HG02970 (cell line): ENCODE data around the gene GALR1.
"Not testable (repeated sequence)": the region's sequence is repeated elsewhere in the genome, so short reads cannot be mapped to it uniquely, and the experiment has no call there.

Experiments
- ATAC-seq: cut with Tn5 transposase; IDR thresholded peaks from one replicate; pipeline ENCODE4 v1.9.1; 2021; ENCODE audit warnings: mild to moderate bottlenecking, moderate library complexity, moderate number of reproducible peaks; ENCODE audit not compliant: unreplicated experiment, low FRiP score

The GALR1 gene, protein sequence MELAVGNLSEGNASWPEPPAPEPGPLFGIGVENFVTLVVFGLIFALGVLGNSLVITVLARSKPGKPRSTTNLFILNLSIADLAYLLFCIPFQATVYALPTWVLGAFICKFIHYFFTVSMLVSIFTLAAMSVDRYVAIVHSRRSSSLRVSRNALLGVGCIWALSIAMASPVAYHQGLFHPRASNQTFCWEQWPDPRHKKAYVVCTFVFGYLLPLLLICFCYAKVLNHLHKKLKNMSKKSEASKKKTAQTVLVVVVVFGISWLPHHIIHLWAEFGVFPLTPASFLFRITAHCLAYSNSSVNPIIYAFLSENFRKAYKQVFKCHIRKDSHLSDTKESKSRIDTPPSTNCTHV

DNA sequence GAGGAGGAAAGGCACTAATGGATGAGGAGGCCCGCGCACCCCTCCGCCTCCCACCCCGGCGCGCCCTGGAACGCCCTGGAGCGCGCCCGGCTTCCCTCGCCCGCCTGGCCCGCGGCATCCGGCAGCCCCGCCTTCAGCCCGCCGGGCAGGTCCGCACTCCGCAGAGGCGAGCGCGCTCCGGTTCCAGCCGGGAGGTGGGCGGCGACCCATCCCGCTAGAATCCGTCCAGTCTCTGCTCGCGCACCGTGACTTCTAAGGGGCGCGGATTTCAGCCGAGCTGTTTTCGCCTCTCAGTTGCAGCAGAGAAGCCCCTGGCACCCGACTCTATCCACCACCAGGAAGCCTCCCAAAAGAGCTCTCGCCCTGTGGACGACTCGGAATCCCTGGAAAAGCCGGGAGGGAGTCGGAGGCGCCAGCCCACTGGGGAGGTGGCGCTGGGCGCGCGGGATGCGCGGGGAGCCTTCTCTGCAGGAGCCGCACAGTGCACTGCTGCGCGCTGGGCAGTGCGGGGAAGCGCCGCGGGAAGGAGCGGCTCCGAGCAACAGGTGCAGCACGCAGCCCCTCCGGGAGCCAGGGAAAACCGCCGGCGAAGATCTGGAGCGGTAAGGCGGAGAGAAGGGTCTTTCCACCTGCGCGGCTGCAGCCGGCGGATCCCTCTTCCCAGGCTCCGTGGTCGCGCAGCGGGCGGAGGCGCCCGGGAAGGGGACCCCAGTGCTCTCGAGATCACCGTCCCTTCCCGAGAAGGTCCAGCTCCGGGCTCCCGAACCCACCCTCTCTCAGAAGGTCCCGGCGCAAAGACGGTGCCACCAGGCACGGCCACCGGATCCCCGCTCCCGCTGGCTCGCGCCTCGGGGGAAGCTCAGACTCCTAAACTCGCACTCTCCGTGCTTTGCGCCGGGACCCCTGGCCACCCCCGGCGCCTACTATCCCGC lies at the start of gene GALR1:
TSS of gene GALR1 (plus strand) at position 280 of the 932 bp plus-strand sequence. CDS start 701 bp downstream, outside the sequence.
- ATAC-seq, result no peak

DNA sequence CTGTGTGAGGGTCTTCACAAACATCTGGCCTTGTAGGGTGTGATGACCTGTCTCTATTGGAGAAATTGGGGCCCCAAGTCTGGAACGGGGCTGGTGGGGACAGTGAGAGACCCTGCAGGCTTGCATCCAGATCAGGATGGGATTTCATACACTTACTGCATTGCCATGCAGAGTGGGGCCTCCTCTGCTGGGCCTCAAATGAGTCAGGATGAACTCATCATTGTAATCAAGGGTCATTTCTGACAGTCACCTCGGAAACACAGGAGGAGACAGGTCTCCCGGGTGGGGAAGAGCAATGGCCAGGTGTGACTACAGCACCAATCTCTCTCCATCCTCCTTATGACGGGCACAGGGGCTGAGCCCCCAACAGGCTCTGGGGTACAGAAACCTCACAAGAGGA lies 48.1 kb upstream of the GALR1 start:
- ATAC-seq, result no peak

DNA sequence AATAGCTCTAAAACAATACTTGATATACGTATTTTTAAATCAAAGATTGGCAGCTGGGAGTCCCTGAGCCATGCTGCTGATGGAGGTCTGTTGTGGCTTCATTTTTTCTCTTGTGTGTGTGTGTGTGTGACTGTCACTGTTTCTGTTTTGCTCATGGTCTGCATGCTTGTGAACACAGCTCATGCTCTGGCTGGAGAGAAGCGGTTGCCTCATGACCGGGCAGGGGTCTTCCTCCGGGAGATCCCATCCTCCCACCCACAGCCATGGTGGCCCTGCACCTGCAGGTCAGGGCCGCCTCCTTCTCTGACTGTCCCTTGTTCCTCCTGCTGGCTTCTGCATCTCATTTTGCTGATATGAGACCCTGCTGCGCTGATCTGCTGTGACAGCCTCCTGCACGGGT lies 47.3 kb upstream of the GALR1 start:
- no peak for ATAC-seq

DNA sequence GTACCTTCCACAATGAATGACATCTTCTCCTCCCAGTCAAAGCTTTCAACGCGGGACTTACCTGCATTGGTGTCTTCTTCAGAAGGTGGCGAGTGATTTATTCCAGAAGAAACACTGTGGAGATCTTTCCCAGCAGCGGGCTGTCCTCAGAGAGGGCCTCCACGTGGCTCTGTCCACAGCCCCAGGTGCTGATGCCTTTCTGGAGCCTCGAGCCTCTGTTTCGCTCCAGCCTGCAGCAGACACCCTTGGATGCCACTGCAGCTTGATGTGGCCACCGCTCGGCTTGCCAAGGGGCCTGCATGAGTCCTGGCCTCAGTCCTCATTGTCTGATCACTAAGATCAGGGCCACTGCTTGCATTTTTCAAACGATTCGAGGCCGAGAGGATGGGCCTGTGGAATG lies 46.6 kb upstream of the GALR1 start:
- no peak for ATAC-seq

DNA sequence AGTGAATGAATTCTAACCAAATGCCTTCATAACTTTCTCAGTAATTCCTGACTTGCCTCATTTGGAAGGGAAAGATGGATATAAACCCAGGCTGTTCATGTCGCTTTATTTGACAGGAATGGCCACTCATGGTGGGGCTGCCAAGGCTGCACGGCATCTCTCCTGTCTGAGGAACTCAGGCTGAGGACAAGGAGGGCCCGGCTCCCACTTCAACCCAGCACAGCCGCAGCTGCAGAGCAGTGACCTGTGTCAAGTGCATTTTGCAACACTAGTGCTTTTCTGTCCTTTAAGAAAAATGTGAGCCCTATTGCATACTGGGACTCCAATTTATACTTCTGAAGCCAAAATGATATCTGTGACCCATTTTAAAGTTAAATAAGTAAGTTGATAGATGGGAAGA lies 45.8 kb upstream of the GALR1 start:
- ATAC-seq, result no peak

DNA sequence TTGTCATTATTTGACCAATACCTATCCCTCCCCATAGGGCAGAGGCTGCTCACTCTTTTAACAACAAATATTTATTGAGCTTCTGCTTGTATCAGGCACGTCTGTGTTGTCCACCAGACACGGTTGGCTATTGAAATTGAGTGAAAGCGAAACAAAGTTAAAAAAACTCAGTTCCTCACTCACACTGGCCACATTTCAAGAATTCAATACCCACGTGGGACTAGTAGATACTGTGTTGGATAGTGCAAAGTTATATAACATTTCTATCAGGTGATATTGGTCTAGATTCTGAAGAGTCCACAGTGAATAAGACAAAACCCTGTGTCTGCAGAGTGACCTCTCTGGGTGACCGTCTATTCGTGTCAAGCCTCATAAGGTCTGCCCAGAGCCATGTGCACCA lies 43.9 kb upstream of the GALR1 start:
- no peak for ATAC-seq

DNA sequence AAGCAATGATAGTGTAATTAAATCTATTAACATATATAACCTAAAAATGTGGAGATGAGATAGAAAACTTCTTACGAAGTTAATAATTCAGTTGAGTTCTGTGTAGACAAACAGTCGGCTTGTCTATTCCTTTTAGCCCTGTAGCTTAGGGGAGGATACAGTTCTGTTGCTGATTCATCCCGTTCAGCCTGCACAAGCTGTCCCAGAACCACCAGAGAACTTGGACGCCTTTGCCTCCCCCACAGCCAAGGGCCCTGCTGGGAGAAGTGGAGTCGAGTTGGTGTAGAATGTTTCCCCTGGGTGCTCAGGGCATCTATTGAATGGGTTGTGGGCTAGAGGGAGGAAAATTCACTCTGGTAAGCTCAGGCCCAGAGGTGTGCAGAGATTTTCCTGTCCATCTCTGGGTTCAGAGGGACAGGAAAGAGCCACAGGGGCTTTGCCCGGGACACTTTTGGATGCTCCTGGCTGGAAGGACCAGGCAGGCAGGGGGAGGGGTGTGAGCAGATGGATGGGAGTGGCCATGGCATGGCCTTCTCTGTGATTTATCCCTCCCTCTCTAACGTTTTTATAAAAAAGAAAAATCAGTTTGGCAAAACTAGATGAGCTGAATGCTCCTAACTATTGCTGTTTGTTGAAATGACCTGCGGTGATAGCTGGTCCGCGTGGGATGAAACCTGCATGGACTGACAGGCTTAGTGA lies 42.8 kb upstream of the GALR1 start:
- no peak for ATAC-seq

DNA sequence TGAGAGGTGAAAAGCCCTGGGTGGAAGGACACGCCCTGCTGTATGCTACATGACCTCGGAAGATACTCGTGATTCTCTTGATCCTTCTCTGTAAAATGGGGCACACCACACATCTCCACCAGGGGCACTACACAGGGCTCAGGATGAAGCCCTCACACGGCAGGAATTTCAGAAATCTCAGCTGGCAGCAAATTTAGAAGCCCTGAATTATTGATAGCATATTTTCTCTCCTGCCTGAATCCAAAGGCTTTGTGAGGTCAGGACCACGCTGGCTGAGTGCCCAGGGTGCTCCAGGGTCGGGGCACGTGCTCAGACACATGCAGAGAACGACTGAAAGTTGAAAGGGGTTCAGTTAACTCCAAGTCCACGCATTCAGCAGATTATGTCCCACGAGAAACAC lies 42.1 kb upstream of the GALR1 start:
- no peak for ATAC-seq

DNA sequence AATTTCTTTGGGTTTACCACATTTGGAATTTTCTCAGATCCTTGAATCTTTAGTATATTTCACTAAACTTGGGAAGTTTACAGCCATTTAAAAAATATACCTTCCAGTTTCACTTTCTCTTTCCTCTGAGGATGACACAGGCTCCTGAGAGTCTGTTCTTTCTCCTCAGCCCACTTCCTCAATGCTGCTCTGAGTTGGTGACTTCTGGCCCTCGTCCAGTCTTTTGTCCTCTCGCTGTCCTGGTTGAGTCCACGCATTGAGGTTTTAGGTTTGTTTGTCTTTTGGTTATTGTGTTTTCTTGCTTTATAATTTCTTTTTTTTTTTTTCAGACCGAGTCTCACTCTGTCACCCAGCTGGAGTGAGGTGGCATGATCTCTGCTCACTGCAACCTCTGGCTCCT lies 40.7 kb upstream of the GALR1 start:
- no peak for ATAC-seq

DNA sequence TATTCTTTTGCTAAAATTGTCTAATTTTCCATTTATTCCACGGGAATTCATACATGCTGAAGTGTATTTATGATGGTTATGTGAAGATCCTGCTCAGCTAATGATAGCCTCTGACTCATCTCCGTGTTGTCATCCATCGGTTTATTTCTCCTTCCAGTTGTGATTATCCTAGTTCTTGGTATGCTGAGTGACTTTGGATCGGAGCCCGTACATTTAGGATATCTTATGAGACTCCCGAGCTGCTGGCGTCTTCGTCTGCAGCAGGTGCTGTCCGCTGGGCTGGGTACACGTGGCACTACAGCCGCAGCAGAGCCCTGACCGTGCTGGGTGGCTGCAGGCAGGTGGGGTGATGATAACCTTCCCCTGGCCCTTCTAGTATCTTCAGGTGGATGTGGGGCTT lies 40.1 kb upstream of the GALR1 start:
- no peak for ATAC-seq

DNA sequence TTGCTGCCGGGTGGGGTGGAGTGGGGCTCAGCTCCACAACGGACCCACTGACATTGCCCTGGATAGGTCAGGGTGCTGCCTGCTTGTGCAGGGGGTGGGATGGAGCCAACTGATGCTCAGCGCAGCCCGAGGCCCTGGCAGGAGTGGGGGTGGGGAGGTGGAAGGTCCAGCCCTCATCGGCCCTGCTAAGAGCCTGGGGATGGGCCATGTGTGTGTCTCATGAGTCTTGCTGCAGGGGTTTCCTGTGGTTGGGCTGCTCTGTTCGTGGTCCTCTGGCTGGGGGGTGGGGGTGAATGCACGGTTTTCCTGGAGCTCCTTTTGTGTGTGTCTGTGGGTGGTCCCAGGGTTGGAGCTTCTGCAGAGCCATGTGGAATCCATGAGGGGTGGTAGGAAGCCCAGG lies 39.4 kb upstream of the GALR1 start:
- ATAC-seq, result no peak

DNA sequence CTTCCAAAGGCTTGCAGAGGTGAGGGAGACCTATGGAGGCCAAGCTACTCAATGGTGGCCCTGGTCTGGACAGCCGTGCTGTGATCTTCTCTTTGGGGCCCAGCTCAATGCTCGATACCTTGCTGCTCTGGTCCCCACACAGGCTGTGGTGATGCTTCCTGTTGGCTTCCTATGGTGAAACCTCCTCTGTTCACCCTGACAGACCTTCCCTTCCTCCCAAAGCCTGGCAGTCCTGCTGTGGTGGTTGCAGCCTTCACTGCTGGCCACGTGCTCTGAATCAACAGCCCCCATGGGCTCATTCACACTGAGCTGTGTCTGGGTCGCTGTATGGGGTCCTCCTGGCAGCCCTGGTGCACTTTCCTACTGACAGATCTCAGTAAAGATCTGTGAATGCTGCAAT lies 31.0 kb upstream of the GALR1 start:
- no peak for ATAC-seq

DNA sequence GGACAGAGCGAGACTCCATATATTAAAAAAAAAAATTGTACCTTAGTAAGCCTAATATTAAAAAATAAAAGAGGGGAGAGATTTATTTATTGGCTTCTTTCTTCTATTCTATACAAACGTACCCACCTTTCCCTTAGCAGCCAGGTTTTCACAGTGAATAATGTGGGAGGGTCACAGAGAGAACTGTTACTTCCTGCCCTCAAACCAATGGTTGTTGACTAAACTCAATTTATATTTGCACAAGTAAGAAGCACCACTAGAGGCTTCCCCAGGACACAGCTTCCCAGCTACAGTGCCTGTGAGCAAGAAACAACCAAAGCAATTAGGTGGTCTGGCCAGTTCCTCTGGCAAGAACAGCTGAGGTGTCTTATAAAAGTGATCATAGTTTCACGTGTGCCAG lies 28.9 kb upstream of the GALR1 start:
- ATAC-seq, result no peak

DNA sequence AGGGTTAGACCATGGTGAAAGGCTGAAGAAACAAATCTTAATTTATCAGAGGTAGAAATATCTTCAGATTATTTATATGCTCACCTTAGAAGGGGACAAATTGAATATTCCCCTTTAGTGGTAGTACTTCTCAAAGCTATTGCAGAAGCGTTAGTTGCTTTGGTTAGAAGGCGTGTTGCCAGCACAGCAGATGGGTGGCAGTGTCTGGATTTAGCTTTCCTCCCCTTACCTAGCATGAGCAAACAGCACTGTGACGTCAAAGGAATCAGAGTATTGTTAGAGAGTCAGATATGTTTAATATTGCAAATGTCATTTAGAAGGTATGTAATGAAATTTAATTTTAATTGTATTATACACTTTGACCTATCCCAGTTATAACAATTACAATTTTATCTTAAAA lies 27.2 kb upstream of the GALR1 start:
- no peak for ATAC-seq

DNA sequence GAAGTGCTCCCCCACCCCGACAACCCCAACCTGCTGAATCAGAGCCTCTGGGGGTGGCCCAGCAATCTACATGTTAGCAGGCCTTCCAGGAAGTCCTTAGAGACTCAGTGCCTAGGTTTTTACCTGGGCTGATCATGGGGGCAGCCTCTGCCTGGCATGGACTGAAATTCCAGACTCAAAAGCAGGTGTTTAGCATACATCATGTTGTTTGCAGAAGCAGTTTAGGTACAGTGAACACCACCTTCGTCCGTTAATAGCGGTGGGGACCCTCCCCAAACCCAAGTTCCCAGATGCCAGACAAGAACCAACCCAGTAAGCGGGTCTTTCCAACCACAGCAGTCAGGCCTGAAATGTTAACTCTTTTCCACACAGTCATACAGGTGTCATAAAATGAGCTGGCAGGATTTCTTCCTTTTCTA lies 26.4 kb upstream of the GALR1 start:
- ATAC-seq, result no peak

DNA sequence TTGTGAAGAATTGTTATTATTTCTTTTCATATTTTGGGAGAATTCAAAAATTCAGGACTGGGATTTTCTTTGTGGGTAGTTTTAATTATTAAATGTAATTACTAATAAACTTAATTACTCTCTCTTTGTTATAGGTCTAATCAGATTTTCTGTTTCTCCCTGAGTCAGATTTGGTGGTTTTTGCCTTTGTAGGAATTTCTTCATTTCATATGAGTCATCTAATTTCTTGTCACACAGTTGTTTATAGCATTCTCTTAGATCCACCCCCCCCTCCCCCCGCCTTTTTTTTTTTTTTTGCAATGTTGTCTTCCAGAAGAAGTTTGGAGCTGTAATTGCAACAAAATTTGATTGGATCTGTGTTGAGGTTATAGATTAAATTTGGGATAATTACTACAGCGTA lies 26.0 kb upstream of the GALR1 start:
- no peak for ATAC-seq

DNA sequence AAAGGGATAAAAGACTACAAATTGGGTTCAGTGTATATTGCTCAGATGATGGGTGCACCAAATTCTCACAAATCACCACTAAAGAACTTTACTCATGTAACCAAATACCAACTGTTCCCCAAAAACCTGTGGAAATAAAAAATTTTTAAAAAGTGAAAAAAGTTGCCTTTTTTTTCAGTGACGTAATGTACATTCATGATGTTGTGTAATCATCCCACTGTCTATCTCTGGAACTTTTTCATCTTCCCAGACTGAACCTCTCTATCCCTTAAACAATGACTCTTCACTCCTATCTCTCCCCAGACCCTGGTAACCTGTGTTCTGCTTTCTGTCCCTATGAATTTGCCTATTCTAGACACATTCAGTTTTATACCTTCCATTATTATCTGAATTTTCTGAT lies 19.0 kb upstream of the GALR1 start:
- ATAC-seq, result no peak

DNA sequence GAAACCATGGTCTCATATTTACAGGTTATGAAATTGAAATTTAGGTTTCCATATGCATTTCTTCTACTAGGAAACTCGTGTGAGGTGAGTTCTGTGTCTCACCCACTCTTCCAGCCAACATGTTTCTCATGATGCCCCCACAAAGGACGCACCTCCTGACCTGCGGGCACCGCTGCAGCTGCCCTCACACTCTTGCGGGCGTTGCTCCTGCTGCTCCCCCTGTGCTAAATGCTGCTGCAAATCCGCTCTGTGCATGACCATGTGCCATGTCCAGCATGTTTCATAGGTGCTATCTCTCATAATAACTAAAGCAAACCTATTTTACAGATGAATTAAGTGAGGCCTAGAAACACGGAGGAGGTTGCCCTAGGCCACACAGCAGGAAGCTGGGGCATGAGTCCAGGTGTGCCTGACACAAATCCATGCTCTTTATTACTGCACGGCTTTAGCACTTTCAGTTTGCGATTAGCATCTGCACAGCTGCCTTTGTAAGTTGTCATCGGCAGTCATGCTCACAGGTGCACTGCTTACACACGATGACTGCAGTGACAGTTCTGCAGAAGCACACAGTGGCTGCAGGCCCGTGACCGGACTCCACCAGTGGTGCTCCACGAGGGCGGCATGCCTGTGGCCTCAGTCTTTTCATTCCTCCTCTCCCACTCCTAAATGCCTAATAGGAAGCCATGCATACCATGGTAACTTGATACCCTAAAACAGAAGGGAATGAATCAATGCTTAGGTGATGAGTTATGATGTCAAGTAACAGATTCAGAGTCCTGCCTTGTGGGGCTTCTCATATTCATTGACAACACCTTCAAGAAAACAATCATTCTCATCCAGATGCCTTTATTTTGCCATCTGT lies 14.9 kb upstream of the GALR1 start:
- ATAC-seq, result no peak

DNA sequence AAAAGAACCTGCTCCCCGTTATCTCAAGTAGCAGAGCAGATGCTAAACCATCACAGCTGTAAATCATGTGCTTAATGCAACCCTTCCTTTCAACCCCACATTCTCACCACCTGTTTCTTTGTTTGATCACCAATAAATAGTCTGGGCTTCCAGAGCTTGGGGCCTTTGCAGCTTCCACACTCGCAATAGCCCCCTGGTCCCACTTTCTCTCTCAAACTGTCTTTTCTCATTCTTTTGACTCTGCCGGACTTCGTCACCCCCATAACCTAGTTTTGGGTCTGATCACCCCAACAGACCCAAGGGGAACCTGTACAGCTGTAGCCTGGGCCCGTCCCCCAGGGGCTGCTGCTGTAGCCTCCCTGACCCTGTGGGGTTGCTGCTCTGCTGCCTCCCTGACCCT lies 10.4 kb upstream of the GALR1 start:
- ATAC-seq, result not testable (repeated sequence)

DNA sequence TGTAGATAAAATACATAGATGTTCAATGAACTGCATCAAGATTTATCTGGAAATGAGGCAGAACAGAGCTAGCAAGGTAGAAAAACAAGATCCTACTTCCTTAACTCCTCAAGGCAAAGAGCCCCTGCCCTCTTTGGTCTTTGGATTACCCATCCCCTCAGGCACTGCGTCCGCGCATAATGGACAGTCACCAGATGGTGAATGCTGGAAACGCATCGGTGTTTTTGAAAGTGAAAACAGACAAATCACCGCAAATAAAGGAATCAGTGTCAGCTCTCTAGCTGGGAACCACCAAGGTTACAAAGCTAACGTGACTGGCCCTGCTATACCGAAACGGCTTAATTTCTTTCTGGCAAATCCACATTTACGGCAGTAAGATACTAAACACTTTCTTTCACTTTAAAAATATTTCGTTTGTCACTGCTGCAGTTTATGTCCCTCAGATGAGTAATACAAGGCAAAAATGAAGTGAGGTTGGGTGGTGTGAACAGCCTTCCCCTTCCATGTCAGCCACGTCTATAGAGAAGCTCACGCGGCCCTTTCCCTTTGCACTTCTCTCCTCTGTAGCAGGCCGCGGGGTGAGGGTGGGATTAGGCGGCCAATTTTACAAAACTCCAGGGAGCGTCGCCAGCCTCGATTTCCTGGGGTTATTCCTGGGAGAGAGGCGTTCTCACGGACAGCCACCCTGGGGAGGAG lies 627 bp upstream of the GALR1 start:
- ATAC-seq, result no peak
